ENCODE measurements around the gene ANAPC2.

The ANAPC2 gene

GRCh38 chr9:137175345-137175961 is 12.9 kb downstream of the ANAPC2 start:
- no peak for DNase-seq (ENCODE audit: low read depth)

DNA sequence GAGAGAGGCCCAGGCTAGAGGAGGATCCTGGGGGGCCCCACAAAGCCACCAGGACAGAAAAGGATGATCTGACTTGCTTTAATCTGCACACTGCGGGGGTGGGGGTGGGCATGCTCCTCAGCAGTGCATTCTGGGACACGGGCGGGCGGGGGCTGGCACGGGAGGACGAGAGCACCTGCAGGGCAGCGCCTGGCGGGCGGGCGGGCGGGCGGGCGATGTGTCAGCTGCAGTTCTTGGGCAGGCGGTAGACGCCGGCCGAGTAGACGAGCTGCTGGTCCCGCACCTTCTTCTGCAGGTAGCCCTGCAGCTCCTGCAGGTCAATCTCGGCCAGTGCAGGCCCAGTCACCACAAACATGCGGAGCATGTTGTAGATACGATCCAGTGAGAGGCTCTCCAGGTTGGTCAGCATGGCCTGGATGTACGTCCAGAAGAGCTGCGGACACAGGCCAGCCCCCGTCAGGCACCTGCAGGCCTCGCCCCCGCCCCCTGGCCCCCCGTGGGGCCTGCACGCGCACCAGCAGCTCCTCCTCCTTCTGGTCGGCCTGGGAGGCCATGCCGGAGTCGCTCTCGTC is 13.6 kb downstream of the ANAPC2 start:
- DNase-seq (ENCODE audit: low read depth), result no peak

GRCh38 chr9:137173796-137174664 is 14.3 kb downstream of the ANAPC2 start:
- no peak for DNase-seq (ENCODE audit: low read depth)

GRCh38 chr9:137172901-137173795 is 15.2 kb downstream of the ANAPC2 start:
- no peak for DNase-seq (ENCODE audit: low read depth)

- no peak for DNase-seq (ENCODE audit: low read depth)
Observed at GRCh38 chr9:137171149-137171900, 17.0 kb downstream of the ANAPC2 start.

GRCh38 chr9:137170486-137171148 is 17.7 kb downstream of the ANAPC2 start:
- DNase-seq (ENCODE audit: low read depth), result no peak

DNA sequence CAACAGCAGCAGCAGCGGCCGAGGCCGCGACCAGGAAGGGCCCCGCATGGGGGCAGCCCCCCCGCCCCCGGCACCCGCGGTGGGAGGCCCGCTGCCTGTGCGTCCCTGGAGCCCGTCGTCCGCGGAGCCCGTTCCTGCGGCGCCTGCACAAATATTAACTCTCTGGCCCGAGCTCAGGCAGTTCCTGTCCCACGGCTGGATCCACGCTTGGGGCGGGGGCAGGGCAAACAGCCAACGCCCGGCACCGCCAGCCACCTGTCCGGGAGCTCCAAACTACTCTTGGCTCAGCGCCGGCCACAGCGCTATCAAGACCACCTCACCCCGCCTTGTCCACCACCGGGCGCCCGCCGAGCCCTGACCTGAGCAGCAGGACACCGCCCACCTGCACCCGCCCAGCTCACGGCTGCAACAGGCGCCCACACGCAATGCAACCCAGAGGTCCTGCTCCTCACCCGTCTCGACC is 18.4 kb downstream of the ANAPC2 start, which contains the start of gene LRRC26:
LRRC26 (minus strand) TSS at position 156 of the 463 bp plus-strand sequence; CDS start at position 48, 108 bp downstream.
- no peak for DNase-seq (ENCODE audit: low read depth)

DNA sequence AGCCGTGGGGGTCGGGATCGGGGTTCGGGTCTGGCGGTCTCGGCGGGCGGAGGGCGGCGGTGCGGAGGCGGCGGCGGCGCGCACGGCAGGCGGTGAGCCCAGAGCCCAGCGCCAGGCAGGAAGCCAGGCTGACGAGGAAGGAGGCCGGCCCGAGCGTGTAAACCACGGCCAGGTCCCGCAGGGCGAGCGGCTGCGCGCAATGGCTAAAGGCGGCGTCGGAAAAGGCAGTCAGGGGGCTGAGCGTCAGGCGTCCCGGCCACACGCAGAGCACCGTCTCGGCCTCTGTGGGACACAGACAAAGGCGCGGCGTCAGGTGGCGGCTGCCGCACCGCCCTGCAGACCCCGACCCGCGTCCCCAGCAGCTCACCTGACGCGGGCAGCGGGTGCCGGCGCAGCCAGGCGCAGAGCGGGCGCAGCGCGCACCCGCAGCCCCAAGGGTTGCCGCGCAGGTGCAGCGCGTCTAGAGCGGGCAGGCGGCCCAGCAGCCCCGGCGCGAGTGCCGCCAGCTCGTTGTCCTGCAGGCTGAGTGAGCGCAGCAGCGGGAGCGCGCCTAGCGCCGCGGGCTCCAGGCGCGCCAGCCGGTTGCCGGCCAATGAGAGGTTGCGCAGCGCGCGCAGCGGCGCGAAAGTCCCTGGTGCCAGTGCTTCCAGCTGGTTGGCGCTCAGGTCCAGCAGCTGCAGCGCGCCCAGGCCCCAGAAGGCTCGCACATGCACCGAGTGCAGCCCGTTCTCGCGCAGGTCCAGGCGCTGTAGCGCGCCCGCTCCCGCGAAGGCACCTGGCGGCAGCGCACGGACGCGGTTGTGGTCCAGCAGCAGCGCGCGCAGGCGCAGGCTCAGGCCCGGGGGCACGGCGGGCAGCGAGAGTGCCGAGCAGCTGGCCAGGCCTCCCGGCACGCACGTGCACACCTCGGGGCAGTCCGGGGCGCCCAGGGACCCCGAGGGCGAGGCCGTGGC is 19.2 kb downstream of the ANAPC2 start:
- DNase-seq (ENCODE audit: low read depth), result no peak

DNA sequence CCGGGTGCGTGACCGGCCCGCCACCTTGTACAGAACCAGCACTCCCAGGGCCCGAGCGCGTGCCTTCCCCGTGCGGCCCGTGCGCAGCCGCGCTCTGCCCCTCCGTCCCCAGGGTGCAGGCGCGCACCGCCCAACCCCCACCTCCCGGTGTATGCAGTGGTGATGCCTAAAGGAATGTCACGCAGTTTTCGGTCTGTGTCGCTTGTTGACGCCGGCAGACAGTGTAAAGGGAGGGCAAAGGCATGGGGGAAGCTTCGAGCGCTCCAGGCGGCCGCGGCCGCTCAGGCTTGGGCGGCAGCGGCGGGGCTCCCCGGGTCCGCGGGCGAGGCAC is 19.8 kb downstream of the ANAPC2 start:
- DNase-seq (ENCODE audit: low read depth), result no peak

DNA sequence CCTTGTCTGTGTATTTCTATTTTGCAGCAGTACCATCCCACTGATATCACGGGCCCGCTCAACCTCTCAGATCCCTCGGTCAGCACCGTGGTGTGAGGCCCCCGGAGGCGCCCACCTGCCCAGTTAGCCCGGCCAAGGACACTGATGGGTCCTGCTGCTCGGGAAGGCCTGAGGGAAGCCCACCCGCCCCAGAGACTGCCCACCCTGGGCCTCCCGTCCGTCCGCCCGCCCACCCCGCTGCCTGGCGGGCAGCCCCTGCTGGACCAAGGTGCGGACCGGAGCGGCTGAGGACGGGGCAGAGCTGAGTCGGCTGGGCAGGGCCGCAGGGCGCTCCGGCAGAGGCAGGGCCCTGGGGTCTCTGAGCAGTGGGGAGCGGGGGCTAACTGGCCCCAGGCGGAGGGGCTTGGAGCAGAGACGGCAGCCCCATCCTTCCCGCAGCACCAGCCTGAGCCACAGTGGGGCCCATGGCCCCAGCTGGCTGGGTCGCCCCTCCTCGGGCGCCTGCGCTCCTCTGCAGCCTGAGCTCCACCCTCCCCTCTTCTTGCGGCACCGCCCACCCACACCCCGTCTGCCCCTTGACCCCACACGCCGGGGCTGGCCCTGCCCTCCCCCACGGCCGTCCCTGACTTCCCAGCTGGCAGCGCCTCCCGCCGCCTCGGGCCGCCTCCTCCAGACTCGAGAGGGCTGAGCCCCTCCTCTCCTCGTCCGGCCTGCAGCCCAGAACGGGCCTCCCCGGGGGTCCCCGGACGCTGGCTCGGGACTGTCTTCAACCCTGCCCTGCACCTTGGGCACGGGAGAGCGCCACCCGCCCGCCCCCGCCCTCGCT is 20.4 kb downstream of the ANAPC2 start:
- DNase-seq (ENCODE audit: low read depth), result no peak

GRCh38 chr9:137167277-137167746 is 21.0 kb downstream of the ANAPC2 start:
- no peak for DNase-seq (ENCODE audit: low read depth)

DNA sequence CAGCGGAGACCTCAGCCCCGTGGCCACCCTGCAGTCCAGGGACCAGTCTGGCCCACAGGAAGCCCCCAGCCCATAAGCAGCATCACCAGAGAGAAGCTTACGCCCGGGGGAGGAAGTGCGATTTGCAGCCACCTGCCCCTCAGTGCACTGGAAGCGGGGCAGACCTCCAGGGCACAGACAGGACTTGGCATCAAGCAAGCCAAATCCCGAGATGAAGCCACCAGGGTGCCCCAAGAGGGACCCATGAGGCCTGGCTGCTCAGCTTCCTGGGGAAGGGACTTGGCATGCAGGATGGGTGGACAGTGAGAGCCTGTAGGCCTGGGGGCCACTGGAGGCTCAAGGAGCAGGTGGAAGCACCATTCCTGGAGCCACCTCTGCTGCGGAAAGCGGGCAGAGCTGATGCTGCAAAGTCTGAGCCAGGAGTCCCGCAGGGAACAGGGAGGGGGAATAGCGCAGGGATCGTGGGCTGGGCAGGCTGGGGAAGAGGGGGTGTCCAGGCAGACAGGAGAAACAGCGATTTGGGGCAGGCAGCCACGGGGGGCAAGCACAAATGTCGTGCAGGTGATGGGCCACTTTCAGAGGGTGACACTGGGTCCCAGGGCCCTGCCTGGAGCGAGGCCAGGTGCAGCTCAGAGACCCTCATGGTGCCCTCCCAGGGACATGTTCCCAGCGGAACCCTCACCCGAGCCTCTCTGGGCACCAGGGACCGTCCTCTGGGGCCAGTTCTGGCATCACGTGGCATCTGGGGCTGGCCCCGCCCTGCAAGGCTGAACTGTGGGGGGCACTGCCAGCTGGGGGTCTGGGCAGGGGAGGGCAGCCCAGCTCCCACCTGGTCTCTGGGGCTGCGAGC is 21.8 kb downstream of the ANAPC2 start:
- no peak for DNase-seq (ENCODE audit: low read depth)

GRCh38 chr9:137165250-137165836 is 23.0 kb downstream of the ANAPC2 start:
- DNase-seq (ENCODE audit: low read depth), result no peak

DNA sequence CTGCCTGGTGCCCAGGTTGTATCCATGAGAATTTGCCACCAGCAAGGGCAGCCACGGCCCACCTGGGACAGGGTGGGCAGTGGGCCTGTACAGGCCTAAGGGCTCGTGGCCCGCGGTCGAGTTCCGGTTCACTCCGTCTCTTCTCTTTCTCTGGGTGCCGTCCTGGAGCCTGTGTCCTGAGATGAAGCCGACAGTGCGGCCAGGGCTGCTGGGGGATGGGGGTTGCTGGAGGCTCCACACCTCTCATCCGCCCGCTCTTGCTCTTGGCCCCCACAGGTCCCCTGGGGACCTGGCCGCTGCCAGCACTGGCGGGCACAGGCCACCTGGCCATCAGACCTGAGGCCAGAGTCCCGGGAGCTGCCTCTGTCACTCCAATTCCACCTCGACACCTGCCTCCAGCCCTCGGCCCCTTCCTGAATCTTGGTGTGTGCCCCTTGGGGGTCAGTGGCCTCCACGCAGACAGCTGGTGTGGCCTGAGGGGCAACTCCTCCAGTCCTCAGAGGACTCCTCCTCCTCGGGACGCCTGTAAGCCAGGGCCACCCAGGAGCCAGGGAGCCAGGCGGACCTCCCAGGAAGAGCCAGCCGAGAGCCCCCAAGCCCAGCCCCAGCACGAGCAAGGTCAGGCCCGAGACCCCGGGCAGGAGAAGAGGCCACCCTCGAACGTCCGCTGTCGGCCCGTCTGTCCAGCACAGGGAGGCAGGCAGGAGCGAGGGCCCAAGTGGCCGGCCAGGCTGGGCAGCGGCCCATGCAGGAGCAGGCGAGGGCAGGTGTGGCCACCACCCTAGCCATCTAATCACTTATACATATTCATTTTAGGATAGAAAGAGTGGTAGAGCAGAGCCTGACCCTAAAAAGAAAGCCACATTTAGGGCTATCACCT is 23.8 kb downstream of the ANAPC2 start:
- DNase-seq (ENCODE audit: low read depth), result no peak

GRCh38 chr9:137163805-137164204 is 24.6 kb downstream of the ANAPC2 start:
- no peak for DNase-seq (ENCODE audit: low read depth)

DNA sequence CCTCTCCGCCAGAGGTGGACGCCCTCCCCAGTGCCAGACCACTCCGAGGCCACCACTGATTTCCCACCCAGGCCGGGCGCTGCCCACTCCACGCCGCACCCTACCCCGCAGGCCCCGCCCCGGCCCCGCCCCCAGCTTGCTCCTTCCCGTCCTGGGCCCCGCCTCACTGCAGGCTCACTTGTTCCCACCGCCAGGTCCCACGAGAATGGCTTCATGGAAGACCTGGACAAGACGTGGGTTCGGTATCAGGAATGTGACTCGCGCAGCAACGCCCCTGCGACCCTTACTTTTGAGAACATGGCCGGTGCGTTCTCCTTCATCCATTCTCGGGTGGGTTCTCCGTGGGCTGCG is 25.0 kb downstream of the ANAPC2 start:
- DNase-seq (ENCODE audit: low read depth), result no peak
